HG03139 (cell line): ENCODE data around the gene SETDB1.
"Not testable (repeated sequence)": the region's sequence is repeated elsewhere in the genome, so short reads cannot be mapped to it uniquely, and the experiment has no call there.

Experiments
- ATAC-seq: cut with Tn5 transposase; IDR thresholded peaks from one replicate; pipeline ENCODE4 v1.9.1; 2021; ENCODE audit not compliant: unreplicated experiment

The SETDB1 gene

DNA sequence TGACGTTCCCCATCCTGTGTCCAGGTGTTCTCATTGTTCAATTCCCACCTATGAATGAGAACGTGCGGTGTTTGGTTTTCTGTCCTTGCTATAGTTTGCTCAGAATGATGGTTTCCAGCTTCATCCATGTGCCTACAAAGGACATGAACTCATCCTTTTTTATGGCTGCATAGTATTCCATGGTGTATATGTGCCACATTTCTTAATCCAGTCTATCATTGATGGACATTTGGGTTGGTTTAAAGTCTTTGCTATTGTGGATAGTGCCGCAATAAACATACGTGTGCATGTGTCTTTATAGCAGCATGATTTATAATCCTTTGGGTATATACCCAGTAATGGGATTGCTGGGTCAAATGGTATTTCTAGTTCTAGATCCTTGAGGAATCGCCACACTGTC lies 2.6 kb downstream of the SETDB1 start:
- not testable (repeated sequence) for ATAC-seq

DNA sequence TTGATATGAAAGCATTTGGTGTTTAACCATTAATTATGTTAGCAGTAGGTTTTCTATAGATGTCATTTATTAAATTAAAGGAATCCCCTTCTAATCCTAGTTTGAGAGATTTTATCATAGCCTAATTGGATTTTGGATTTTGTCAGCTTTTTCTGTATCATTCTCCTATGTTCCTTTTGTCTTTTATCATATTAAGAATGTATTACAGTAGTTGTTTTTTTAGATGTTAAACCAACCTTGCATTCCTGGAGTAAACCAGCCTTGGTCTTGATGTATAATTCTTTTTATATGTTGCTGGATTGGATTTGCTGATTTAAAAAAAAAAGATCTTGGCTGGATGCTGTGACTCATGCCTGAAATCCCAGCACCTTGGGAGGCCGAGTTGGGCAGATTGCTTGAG lies 5.6 kb downstream of the SETDB1 start:
- ATAC-seq = no peak

DNA sequence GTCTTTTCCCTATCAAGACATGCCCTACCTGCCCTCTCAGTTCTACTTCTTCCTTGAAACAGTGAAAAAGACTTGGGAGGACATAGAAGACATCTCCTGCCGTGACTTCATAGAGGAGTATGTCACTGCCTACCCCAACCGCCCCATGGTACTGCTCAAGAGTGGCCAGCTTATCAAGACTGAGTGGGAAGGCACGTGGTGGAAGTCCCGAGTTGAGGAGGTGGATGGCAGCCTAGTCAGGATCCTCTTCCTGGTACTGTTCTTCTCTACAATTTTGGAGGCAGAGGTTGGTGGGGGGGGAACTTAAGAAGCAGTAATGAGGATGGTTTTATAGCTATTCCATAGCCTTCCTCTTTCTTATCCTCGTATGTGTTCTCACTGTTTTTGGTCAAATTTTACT lies 18.7 kb downstream of the SETDB1 start:
- ATAC-seq = no peak

DNA sequence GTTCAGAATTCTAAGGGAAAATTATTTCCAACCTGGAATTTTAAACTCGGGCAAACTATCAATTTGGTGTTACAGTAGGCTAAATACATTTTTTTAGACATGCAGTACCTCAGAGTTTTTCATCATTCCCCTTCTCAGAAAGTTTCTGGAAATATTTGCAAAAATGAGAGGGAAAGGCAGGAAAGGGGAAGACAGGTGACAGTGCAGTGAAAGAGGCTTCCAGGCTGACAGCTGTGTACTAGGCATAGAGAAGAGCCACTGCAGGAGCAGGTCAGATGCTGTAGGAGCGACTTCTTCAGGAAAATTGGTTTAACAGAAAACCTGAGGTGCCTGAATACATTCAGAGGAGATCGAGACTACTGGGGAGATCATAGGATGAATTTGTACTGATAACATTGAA lies 28.5 kb downstream of the SETDB1 start:
- no peak for ATAC-seq

DNA sequence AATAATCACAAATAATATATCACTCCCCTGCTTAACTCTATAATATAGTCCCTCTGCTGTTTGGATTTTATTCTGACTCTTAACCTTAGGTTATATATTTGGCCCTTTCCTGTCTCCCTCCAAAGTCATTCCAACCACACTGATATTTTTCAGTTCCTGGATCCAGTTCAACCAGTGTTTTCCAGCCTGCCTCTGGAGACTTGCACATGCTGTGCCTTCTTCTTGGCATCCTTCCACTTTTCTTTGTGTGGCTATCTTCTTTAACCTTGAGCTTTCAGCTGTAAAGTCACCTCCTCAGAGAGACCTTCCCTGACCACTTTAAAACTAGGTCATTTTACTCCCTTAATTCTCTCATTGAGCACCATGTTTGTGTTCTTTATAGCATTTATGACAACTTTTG lies 29.1 kb downstream of the SETDB1 start:
- ATAC-seq = no peak

DNA sequence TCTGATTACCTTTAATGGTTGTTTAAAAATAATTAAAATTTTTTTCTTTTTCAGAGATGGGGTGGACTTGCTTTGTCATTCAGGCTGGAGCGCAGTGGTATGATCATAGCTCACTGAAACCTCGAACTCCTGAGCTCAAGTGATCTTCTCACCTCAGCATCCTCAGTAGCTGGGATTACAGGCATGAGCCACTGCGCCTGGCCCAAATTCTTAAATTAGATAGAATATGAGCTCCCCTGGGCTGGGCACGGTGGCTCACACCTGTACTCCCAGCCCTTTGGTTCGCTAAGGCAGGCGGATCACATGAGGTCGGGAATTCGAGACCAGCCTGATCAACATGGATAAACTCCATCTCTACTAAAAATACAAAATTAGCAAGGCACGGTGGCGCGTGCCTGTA lies 31.5 kb downstream of the SETDB1 start:
- no peak for ATAC-seq

DNA sequence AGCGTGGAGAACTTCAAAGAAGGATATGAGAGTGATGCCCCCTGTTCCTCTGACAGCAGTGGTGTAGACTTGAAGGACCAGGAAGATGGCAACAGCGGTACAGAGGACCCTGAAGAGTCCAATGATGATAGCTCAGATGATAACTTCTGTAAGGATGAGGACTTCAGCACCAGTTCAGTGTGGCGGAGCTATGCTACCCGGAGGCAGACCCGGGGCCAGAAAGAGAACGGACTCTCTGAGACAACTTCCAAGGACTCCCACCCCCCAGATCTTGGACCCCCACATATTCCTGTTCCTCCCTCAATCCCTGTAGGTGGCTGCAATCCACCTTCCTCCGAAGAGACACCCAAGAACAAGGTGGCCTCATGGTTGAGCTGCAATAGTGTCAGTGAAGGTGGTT lies 34.5 kb downstream of the SETDB1 start:
- no peak for ATAC-seq

DNA sequence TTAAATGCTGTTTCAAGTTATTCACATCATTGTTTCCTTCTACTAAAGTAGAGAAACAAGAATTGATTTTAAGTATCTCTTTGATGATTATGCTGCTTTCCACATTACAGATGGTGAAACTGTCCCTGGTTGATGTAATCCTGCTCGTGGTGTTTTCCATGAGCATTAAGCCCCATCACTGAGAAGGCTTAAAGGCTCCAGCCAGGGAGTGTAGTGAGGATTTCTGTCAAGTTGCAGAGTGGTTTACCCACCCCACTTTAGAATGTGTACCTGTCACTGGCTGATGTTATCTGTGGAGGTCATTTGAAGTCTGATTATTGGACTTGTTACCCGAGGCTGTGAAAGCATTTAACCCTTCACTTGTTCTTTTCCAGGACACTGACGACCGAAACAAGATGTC lies 35.6 kb downstream of the SETDB1 start:
- ATAC-seq = no peak

DNA sequence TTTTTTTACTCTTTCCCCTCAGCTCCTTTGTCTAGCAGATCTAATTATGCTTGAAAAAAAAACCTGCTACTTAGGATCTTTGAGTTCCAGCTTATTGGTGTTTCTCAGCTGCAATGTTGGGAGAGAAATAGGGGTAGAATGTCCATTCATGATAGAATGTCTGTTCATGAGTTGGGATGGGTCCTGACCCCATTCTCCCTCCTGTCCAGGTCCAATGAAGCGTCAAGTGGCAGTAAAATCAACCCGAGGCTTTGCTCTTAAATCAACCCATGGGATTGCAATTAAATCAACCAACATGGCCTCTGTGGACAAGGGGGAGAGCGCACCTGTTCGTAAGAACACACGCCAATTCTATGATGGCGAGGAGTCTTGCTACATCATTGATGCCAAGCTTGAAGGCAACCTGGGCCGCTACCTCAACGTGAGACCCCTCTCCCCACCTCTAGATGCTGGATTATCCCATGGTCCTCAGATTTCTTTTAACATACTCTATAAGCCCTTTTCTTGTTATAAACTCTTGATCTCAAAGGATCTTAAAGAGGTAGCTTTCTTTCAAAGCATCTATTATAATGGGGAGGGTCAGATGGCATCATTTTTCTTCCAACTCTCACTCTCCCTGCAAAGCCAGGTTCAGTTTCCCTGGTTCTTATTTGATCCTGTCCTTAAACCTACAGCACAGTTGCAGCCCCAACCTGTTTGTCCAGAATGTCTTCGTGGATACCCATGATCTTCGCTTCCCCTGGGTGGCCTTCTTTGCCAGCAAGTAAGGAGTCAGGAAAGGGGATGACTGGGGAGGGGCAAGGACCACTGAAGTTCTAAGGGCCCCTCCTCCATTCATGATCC lies 37.4 kb downstream of the SETDB1 start:
- no peak for ATAC-seq

DNA sequence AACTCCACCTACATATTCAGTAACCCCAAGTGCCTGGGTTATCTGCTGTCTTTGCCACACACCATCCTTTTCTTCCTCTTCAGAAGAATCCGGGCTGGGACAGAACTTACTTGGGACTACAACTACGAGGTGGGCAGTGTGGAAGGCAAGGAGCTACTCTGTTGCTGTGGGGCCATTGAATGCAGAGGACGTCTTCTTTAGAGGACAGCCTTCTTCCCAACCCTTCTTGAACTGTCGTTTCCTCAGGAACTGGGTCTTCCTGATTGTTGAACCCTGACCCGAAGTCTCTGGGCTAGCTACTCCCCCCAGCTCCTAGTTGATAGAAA lies 38.0 kb downstream of the SETDB1 start:
- no peak for ATAC-seq

DNA sequence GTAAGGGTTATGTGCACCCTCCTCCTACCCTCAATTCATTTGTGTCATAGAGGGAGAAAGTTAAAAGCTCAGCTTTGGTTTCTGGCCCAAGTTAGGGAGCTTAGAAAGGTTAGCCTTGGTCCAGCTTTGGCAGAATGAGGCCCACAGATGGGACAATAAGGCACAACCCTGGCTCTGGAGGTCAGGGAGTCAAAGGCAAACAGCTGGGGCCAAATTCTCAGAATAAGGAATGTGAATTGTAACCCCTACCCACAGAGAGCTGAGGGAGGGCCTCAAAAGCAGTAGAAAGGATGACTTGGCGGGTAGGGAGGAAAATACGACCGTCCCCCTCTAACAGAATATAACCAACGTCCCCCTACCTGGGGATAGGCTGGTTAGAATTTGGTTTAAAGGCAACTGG lies 39.4 kb downstream of the SETDB1 start:
- ATAC-seq = no peak

DNA sequence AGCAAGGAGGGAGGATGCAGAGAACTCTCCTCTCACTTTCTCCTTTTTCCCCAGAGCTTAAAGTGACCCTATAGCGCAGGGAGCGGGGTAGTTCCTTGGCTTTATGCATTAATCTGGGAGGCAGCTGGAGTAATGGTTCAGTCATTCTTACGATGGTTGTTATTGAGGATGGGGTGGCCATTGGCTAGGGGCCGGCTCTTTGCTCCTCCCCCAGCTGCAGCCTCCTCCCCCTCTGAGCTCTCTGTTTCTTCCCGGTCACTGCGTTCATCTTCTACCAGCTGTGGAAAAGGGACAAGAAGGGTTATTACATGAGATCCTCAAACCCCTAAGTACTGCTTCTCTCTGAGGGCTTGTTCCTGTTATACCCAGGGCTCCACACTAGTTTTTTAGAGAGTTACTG lies 39.8 kb downstream of the SETDB1 start:
- no peak for ATAC-seq

DNA sequence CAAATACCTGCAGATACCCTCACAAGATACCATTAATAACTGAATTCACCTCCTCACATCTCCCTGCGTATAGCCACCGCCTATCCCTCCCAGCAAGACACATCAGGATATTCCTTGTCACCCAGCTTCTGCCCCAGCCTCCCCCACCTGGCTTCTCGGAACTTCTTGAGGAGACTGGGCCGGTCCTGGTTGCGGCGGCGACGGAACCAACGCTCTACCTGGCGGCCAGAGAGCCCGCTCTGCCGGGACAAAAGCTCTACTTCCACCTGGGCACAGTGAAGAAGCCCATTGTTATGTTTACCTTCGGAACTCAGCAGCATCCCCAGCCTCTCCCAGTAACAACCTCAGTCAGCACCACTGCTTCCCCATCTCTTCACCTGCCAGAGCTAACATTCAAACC lies 41.8 kb downstream of the SETDB1 start:
- no peak for ATAC-seq

DNA sequence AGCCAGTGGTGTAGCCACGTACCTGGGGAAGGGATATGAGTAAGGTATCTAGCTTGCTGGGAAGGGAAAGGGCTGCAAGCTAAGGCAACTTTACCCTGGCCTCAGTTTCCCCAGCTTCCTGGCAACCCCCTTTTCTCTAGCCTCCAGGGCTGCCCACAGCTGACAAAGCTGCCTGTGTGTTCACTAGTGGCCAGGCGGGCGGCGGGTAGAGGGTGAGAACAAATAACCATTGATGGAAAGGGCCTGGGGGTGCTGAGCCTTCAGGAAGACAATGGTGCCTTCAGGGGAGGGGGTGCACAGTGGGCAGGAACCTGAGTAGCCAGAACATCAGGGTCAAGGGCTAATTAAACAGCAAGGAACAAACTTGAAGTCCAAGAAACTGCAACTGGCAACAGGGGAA lies 42.3 kb downstream of the SETDB1 start:
- no peak for ATAC-seq

DNA sequence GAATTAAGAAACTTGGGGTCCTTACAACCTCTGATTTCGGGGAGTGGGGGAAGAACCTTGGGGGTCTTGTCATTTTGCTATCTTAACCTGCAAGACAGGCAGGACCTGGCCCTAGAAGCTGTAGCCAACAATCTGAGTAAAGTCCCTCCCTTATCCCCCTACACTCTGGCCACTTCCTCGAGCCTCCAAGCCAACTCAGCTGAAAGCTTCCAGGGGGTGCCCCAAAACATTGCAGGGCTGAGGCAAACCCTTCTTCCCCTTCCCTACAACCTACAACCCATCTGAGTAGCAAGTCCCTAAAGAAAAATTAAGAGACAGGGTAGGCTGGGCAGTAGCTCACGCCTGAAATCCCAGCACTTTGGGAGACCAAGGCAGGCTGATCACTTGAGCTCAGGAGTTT lies 43.5 kb downstream of the SETDB1 start:
- ATAC-seq = no peak

DNA sequence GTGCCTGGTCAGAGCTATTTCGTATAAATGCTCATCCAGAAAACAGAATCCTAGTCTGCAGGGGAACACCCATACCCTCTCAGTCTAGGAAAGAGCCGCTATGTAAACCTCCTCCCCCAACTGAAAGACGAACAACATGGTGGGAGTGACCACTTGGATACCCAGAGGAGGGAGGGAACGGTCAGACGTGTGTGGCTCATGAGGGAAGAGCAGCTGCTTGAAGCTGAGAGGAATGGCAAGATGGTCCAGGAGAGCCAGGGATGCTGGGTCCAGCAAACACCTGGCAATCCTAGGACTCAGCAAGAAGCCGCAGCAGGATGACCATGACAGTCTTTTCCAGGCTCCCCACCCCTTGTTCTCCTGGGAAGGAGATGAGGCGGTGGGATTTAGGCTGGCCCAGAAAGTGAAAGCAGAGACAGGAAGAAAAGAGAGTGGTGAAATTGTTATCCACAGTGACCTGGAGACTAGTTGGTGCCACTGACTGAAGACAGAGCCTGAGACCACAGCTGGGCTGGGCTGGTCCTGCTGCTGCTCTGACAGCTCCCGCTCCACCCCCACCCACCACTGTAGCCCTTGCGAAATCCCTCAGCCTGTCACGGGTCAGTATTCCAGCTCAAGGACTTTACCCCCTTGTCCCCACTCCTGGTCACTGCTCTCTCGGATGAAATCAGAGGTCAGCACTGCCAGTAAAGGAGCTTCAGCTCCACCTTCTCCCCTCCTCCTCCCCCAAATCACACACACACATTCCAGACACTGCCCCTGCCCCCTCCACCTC lies 44.8 kb downstream of the SETDB1 start:
- no peak for ATAC-seq

DNA sequence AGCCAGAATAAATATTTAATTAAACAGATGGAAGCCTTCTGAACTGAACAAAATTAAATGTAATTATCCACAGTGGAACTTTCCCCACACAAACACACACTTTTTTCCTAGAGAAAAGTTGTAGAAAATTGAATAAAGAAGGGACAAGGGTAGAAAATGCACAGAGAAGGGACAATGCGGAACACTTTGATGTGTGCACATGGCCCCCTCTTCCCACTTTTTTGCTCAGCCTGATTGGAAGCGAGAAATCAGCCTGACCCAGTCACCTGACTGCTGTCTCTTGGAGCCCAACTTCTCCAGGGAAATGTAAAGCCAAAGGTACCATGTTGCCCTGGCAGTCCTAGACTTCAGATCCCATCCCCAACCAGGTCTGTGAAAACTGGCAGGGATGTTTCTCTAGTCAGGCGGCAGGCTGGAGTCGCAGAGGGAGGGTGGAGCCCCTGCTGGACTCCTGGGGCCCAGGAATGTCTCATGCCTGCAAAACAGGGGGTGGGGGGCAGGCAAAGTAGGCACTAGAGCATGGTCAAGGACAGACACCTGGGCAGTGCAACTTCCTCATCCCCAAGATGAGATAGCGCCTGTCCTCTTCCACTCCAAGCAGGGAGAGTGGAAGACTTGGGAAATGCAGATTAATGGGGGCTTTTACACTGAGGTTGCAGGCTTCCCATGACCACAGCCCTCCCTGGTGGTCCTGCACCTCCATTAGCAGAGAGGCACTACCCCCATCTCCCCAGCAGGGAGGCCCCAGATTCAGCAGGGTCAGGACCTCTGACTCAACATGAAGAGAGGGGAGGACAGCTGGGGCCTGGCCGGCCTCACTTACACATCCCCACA lies 45.6 kb downstream of the SETDB1 start:
- no peak for ATAC-seq

DNA sequence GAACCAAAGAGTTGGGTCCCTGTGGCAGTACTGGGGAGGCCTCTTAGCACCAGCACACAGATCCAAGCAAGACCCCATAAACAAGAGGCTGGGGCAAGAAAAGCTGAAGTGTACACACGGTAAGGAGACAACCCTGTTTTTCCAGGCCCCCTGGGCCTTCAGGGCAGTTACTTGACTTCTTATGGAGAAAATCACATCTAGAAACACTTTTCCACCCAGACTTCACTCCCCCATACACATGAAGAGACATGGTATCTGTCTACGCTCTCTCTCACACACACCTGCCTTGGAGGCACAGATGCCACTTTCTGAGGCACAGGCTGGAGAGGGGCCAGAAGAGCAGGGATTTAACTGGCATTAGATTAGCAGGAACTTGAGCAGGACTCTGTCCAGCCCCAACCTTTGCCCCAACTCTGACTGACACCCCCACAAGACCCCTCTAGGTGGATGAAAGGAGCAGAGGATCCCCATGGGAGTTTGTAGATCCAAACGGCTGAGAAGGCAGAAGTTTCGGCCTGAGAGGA lies 46.3 kb downstream of the SETDB1 start:
- no peak for ATAC-seq

DNA sequence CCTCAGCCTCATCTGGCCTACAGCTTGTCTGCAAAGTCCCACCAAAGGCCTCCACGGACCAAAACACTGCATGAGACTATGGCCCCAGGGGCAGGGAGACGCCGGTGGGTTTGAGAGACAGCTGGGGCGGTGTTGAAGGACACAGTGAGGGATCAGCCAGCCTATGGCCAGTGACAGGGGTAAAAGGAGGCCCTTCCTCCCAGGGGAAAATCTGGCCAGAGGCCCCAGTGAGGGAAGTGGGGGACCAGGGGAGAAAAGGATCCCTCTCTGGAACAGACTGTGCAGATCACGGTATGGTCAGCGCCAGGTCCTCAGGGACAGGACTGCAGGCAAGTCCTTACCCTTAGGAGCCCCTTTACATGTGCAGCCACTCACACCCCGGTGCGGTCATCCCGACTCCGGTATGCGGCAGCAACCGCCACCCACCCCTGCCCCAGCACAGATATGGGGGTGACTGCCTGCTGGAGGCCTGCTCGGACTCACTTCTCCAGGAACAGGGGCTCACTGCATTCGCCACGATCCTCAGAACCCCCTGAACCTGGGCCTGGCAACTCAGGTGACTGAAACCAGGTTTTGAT lies 47.2 kb downstream of the SETDB1 start:
- ATAC-seq = no peak

DNA sequence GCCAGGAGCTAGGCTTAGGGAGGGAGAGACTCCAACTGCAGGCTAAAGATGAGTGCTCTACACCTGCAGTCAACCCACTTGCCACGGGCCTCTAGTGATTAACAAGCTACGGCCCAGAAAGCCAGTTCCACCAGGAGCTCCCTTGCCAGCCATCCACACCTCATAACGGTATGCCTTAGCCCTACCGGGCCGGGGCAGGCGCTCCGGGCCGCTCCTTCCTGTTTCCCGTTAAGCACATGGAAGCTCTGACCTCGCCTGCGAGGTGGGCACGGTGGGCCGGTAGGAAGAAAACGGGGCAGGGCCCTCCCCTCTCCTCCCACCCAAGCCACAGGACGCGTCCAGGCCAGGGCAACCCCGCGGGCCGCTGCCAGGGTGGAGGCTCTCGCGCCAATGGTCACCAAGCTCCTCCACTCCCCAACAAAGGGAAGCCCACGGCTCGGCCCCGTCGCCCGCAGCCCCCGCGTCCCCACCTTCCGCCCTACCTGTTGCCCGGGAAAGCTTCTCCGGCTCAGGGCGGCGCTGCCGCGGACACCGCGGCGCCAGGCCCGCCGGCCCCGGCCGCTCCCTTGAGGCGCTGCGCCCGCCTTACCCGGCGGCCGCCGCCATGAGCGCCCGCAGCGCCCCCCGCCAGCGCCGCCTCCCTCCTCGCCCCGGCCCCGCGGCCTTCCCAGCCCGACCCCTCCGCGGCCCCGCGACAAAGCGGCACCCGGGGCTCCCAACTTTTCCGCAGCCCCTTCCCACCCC lies 47.8 kb downstream of the SETDB1 start:
- ATAC-seq = no peak
